Esophagus squamous epithelium (tissue), 4 donors: ENCODE data around the gene MYOG.

ENCODE experiments used
- CTCF ChIP-seq, 6 experiments: fragments of 450-650 bp in 4 of 6; fragments of 200-600 bp in 2 of 6; sonication (generic) in 2 of 6; IDR thresholded peaks; one replicate each; pipeline ENCODE4 v1.5.1; 2016 to 2019; ENCODE audit warnings: antibody characterized with exemption in 6 of 6, mild to moderate bottlenecking in 4 of 6, moderate library complexity in 4 of 6
- POLR2A ChIP-seq, 4 donors: fragments of 450-650 bp; IDR thresholded peaks; one replicate each; pipeline ENCODE4 v1.6.1; 2017; ENCODE audit warnings: antibody characterized with exemption in 4 of 4, mild to moderate bottlenecking in 4 of 4, moderate library complexity in 3 of 4

DNA sequence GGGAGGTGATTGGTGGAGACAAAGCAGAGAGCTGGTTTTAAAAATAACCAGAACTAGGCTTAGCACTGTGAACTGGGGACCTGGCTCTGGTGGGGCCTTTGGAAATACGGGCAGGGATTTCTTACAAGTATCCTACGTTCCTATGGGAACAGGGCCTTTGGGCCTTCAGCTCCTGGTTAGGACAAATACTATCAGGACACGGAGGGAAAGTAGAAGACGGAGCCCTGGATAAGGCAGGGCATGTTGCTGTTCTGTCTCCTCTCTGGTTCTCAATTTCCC, 5.3 kb upstream of the MYOG start:
- no peak for TF ChIP-seq CTCF (IDR thresholded peaks at IDR 0.05)
- no peak for TF ChIP-seq POLR2A (IDR thresholded peaks at IDR 0.05)
